HG02642 (cell line): ENCODE results near the gene SGF29.
"Not testable (repeated sequence)": the region's sequence is repeated elsewhere in the genome, so short reads cannot be mapped to it uniquely, and the experiment has no call there.

Experiments used
- ATAC-seq: cut with Tn5 transposase; IDR thresholded peaks from one replicate; pipeline ENCODE4 v1.9.1; 2021; ENCODE audit warnings: mild to moderate bottlenecking; ENCODE audit not compliant: unreplicated experiment, poor library complexity

The SGF29 gene

GRCh38 chr16:28592511-28592910 is 38.8 kb downstream of the SGF29 start:
- no peak for ATAC-seq

GRCh38 chr16:28592979-28593553 is 39.3 kb downstream of the SGF29 start:
- no peak for ATAC-seq

- ATAC-seq = not testable (repeated sequence)
Observed at GRCh38 chr16:28595451-28595850, 41.7 kb downstream of the SGF29 start.

GRCh38 chr16:28596115-28596630 is 42.5 kb downstream of the SGF29 start:
- no peak for ATAC-seq

- no peak for ATAC-seq
Observed at GRCh38 chr16:28596840-28597691, 43.3 kb downstream of the SGF29 start, which contains the start of gene SULT1A2. Gene SULT1A2 (minus strand): TSS chr16:28597050. CDS start chr16:28595930, 1,120 bp downstream.

- no peak for ATAC-seq
Observed at GRCh38 chr16:28597692-28598261, 44.1 kb downstream of the SGF29 start.

- peak; percentile 62 for ATAC-seq
Observed at GRCh38 chr16:28599377-28600285, 45.9 kb downstream of the SGF29 start.

GRCh38 chr16:28600965-28601364 is 47.2 kb downstream of the SGF29 start:
- not testable (repeated sequence) for ATAC-seq

- not testable (repeated sequence) for ATAC-seq
Observed at GRCh38 chr16:28601589-28601988, 47.9 kb downstream of the SGF29 start.

GRCh38 chr16:28602062-28602461 is 48.3 kb downstream of the SGF29 start:
- not testable (repeated sequence) for ATAC-seq

- ATAC-seq = no peak
Observed at GRCh38 chr16:28602529-28602928, 48.8 kb downstream of the SGF29 start.

GRCh38 chr16:28603381-28604185 is 49.9 kb downstream of the SGF29 start:
- no peak for ATAC-seq

GRCh38 chr16:28604186-28604565 is 50.5 kb downstream of the SGF29 start:
- ATAC-seq = no peak

- ATAC-seq = no peak
Observed at GRCh38 chr16:28606291-28607115, 52.8 kb downstream of the SGF29 start.

- ATAC-seq = no peak
Observed at GRCh38 chr16:28607116-28607623, 53.5 kb downstream of the SGF29 start.

GRCh38 chr16:28607681-28608495 is 54.2 kb downstream of the SGF29 start:
- not testable (repeated sequence) for ATAC-seq

- not testable (repeated sequence) for ATAC-seq
Observed at GRCh38 chr16:28608496-28608808, 54.7 kb downstream of the SGF29 start.
